GM21515 (cell line): ENCODE measurements around the gene APH1A.
A peak's percentile ranks its signal among the peaks of the same experiment; 100 is the strongest.
"Not testable (repeated sequence)": the region's sequence is repeated elsewhere in the genome, so short reads cannot be mapped to it uniquely, and the experiment has no call there.

ENCODE experiments used
- ATAC-seq: cut with Tn5 transposase; IDR thresholded peaks from one replicate; pipeline ENCODE4 v1.9.1; 2021; ENCODE audit not compliant: unreplicated experiment

The APH1A gene

GRCh38 chr1:150268705-150269403 lies at the start of gene APH1A:
Gene APH1A, minus strand, starts transcription at chr1:150269016. Its CDS starts 206 bp downstream, at chr1:150268810.
- peak; percentile 85 for ATAC-seq

GRCh38 chr1:150314691-150315090 lies 45.9 kb upstream of the APH1A start:
- not testable (repeated sequence) for ATAC-seq

DNA sequence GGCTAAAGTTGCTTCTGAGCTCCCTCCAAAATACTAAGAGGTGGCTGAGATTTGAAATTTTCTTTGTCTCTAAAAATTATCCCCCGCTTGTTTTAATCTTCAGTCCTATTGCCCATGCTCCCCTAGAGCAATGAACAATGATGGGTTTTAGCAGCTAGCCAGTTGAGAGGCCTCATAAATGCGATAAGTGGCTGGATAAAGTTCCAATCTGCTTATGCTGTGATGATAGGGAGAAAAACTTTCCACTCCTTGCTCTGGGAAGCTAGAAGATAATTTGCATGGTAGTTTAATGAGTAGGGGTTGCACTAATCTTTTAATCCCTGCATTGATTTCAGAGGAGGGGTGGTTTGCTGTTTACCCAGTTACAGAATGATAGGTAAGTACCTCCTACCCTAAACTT lies 42.9 kb upstream of the APH1A start:
- no peak for ATAC-seq

GRCh38 chr1:150309758-150310508 lies 41.1 kb upstream of the APH1A start:
- ATAC-seq, result no peak

GRCh38 chr1:150308585-150308984 lies 39.8 kb upstream of the APH1A start:
- ATAC-seq, result not testable (repeated sequence)

- ATAC-seq, result no peak
These were observed 34.1 kb upstream of the APH1A start for GRCh38 chr1:150302902-150303301.

DNA sequence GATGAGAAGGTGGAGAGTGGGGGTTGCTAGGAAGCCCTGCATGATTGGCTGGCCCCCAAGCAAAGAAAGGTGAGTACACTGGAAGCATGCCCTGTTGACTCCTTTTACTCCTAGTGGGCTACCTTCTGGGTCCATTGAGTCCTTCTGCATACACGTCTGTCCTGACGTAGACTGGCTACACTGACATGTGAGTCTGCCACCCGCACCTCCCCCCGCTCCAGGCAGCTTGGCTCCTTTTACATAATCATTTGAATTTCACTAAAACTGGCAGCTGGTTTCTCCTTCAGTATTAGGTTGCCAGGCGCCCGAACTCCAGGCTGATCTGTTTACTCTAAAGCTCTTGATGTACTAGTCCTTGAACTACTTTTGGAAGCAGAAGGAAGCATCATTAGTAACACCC lies 33.5 kb upstream of the APH1A start:
- no peak for ATAC-seq

GRCh38 chr1:150299716-150300115 lies 30.9 kb upstream of the APH1A start:
- ATAC-seq, result no peak

DNA sequence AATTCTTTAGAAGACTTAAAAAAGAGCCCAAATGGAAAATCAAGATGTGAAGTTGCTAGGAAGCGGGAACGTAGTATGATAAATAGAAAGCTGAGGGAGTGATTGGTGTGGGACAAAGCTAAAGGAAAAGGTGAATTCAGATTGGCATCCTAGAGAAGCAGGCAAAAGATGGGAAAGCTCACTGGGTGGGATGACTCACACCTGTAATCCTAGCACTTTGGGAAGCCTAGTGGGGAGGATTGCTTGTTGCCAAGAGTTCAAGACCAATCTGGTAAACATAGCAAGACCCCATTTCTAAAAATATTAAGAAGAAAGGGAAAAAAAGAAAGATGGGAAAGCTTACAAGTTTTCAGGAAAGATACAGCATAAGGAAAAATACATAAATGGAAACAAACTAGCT lies 26.7 kb upstream of the APH1A start:
- ATAC-seq, result no peak

DNA sequence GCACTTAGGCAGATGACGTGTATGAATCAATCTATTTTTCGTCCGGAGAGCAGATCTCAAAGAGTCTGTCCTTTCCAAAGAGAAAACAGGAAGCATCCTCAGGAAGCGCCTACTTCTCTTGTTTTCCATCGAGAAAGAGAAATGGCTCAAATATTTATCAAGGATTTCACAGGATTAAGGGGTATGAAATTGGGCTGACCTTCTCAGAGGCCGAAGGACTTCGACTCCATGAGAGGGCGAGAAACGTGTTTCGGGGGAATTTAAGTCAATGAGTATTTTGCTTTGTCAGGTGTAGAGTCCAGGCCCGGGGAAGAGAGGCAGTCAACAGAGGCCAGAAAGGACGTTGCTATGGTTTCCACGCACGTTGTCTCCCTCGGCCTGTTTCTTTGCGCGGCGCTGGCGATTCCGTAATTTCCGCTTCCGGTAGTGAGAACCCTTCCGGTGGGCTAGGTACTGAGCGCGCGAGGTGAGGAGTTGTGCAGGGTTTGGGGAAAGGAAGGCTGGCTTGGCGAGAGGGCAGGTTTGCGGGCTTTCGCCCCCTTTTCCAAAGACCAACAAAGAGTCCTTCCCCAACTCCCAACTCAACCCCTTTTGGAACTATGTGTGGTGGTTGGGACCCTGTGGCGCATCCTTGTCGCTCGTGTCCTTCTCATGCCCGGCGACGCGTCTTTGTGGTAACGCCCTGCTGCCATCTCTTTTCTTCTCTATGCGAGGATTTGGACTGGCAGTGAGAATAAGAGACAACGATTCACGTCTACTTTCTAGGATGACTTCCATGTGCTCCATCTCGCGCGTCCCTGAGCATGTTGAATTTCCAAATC lies 24.8 kb upstream of the APH1A start, which contains the start of gene MRPS21:
Gene MRPS21, plus strand, starts transcription at position 429 of the 821 bp plus-strand sequence. CDS start 506 bp downstream, outside the sequence.
- peak; percentile 93 for ATAC-seq

GRCh38 chr1:150288822-150289221 lies 20.0 kb upstream of the APH1A start:
- ATAC-seq, result no peak

DNA sequence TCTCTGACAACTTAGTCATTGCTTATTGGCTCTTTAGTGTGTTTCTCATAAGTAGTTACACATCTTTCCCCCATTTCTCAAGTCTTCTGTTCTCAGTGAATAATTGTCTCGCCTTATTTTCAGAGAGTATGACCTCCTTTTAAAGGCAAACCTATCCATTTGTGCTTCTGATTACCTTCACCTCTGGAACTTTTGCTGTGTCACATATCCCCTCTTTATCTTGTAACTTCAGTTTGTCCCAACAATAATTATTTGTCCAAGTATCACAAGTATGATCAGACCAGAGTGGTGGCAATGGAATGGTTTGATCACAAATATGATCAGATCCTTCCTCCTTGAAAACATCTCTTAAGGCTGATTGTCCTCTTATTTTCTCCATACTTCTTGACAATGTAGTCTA lies 19.6 kb upstream of the APH1A start:
- ATAC-seq, result no peak

DNA sequence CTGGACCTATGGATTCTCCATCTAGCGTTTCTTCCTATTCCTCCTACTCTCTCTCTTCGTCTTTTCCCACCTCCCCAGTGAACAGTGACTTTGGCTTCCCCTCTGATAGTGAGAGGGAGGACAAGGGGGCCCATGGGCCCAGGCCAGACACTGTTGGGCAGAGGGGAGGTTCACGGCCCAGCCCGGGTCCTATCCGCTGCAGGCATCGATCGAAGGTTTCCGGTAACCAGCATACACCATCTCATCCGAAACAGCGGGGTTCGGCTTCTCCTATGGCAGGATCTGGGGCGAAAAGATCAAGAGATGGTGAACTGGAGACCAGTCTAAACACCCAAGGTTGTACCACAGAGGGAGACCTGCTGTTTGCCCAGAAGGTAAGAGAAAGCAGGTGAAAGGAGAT lies 14.4 kb upstream of the APH1A start:
- no peak for ATAC-seq

- ATAC-seq, result no peak
These were observed 13.7 kb upstream of the APH1A start for GRCh38 chr1:150282558-150282958.

DNA sequence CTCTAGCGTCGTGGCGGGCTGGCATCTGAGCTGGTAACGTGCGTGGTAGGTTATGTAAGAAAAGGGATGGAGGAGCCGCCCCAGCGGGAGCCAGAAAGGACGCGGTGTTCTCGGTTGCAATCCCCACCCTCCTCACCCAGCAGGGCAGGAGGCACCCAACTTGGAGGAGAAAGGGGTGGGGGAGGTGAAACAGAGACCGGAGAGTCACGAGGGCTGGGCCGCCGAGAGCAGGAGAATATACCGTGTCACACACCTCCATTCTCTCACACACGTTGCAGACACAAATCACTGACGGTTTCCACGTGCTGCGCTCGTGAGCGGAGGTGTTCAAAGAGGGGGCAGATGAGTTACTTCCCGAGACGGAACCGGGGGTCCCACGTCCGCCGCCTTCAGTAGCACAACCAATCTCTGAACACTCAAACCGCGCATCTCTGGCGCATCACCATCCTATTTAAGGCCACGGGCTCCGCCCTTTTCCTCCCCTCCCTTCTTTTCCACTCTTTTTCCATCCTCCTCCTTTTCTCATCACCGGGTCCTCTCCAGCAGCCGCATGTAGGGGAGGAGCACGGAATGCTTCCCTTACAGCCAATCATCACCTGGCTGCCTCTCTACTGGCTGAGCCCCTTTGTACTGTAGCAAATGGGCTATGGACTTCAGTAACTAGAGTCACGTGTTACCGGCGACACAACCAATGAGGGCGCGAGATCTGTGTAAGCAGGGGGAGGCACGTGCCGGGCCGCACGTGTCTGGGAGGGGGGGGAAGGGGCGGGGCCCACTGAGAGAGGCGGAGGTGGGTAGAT lies 13.1 kb upstream of the APH1A start, which contains the start of gene CIART:
Gene CIART, plus strand, starts transcription at position 797 of the 800 bp plus-strand sequence. CDS start 714 bp downstream, outside the sequence.
- ATAC-seq, result no peak

DNA sequence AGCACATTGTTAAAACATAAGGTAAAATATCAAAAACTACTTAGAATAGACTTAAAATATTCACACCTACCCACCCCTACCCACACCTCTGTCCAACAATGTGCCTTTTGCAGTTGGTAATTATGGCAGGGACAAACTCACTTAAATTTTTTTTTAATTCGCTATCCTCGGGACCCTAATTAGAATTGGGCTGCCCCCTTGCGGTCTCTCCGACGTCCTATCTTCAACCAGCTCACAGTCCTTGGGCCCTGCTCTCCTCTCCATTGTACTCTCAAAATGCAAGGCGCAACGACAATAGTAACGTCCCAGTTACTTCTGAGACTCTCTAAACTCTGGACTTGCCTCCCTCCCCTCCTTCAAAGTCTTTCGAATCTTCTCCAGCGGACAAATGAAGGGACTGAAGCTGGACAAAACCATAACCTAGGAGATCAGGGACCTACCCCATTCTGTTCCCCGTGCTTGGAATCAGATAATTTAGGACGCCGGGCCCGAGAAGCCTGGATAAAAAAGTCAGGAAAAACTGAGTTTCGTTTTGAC lies 12.5 kb upstream of the APH1A start:
- ATAC-seq, result no peak

GRCh38 chr1:150280138-150280707 lies 11.4 kb upstream of the APH1A start:
- no peak for ATAC-seq

DNA sequence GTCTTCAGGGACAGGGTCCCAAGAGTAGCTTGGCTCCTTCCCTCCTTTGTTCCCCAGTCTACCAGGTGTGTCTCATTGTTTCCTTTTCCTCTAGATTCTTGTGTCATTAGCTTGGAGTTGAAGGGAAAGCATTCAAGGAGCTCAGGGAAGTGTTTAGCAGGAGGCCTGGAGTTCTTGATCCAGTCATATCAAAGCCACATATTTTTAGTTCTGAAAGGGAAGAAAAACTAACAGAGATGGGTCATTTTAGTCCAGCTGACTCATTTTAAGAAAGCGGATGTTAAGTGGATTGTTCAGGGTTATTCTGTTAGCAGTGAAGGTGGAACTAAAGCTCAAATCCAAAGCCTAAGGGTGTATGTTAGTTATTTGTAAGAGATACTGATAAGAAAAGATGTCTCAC lies 4.5 kb upstream of the APH1A start:
- no peak for ATAC-seq

DNA sequence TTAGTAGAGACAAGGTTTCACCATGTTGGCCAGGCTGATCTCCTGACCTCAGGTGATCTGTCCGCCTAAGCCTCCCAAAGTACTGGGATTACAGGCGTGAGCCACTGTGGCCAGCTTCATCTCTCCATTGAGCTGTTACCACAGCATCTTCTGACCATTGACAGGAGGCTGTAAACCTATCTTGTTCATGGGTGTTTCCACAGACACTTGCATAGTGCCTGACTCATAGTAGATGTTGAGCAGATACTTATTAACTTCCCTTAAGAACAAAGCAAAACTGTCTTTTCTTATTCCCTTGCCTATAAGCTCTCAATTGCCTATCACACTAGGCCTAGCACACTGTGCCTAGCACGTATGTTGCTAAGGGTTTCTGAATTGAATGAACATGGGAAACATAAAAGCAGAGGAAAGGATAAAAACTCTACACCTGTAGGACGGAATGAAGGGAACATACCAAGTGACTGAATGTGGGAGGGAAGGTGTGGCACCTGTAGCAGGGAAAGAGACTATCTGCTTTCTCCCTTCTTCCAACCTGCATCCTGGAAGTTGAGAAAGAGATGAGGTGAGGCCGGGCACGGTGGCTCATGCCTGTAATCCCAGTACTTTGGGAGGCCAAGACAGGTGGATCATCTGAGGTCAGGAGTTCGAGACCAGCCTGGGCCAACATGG lies 2.6 kb upstream of the APH1A start:
- no peak for ATAC-seq
